Adrenal gland (tissue), 5 donors: ENCODE data around the gene P2RY8.

Experiments used
- POLR2A ChIP-seq, 2 donors: fragments of 450-650 bp; IDR thresholded peaks; one replicate each; pipeline ENCODE4 v1.6.1; 2017; ENCODE audit warnings: antibody characterized with exemption in 2 of 2, mild to moderate bottlenecking in 2 of 2, moderate library complexity in 1 of 2
- TF ChIP-seq, protein P1 (sequence below), 6 experiments: fragments of 450-650 bp in 4 of 6; fragments of 200-600 bp in 2 of 6; sonication (generic) in 1 of 6; IDR thresholded peaks; 1 replicate in 5 of 6; 2 replicates in 1 of 6; pipeline versions ENCODE4 v1.5.1 to v1.8.0; 2016 to 2021; ENCODE audit warnings: antibody characterized with exemption in 6 of 6, mild to moderate bottlenecking in 2 of 6, moderate library complexity in 1 of 6
- donor health status: DM: no; HTN: no; CAD: no.

DNA sequence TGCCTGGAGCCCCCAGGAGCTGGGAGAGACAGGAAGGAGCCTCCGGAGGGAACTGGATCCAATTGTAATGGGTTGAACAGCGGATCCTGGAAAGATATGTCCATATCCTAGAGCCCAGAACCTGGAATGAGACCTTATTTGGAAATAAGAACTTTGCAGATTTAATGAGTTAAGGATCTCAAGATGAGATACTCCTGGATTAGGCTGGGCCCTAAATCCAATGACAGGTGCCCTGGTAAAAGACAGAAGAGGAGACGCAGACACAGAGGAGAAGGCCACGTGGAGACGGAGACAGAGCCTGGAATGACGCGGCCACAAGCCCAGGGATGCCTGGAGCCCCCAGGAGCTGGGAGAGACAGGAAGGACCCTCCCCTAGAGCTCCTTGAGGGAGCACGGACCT is 34.1 kb downstream of the P2RY8 start:
- TF ChIP-seq, protein P1, sequence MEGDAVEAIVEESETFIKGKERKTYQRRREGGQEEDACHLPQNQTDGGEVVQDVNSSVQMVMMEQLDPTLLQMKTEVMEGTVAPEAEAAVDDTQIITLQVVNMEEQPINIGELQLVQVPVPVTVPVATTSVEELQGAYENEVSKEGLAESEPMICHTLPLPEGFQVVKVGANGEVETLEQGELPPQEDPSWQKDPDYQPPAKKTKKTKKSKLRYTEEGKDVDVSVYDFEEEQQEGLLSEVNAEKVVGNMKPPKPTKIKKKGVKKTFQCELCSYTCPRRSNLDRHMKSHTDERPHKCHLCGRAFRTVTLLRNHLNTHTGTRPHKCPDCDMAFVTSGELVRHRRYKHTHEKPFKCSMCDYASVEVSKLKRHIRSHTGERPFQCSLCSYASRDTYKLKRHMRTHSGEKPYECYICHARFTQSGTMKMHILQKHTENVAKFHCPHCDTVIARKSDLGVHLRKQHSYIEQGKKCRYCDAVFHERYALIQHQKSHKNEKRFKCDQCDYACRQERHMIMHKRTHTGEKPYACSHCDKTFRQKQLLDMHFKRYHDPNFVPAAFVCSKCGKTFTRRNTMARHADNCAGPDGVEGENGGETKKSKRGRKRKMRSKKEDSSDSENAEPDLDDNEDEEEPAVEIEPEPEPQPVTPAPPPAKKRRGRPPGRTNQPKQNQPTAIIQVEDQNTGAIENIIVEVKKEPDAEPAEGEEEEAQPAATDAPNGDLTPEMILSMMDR (IDR thresholded peaks at IDR 0.05), result no peak
- TF ChIP-seq POLR2A (IDR thresholded peaks at IDR 0.05), result no peak
